HG03064 (cell line): ENCODE data around the gene CDH4.

Experiments used
- ATAC-seq: cut with Tn5 transposase; IDR thresholded peaks from one replicate; pipeline ENCODE4 v1.9.1; 2021; ENCODE audit warnings: low read depth; ENCODE audit not compliant: unreplicated experiment

Gene CDH4

DNA sequence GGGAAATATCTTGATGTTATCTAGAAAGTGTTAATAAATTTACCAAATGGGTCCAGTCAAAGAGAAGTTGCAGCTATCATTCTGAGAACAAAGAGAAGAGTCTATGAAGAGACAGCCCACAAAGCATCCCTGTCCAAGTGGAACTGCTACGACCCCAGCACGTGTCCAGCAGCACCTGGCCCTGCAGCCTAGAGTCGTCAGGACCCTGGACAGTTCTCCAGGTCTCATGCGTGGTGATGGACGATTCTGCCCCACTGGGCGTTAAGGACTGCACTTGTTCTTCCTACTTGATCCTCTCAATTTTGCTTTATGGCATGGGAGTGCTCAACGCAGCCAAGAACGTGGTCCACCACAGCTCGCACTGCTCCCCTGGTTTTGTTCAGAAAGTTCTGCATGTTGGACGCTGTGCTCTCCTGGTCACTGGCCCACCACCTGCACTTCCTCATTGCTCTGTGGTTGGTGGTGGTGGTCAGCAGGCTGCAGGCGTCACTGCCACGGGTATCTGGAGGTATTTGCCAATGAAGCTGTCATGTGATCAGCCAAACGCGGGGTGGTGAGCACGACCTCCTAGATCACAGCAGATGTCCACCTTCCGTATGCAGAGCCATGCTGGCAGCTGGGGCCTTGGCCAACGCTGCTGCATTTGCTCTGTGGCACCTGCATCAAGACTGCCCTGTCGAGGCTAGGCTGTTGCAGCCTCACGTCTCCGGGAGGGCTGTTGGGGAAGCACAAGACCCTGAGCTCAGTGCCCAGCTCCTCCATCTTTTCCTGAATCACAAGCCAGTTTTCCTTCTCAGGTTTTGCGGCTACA is 356.4 kb downstream of the CDH4 start:
- ATAC-seq, result no peak

DNA sequence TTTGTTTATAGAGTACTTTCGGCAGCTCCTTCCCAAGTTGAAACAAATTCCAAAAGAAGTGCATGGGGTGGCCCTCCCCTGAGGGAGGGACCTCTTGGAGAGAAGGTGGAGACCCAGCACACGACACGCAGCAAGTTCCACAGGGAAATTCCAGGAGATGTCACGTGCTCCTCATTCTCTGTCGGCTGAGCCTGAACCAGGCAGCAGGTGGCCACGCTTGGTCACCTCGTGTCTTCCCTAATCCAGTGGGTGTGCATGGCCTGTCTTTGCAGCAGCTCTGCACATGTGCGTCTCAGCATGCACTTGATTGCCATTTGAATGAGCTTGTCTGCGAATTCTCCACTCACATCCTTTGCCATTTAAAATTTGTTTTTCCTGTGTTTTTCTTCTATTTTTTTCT is 357.4 kb downstream of the CDH4 start:
- no peak for ATAC-seq

DNA sequence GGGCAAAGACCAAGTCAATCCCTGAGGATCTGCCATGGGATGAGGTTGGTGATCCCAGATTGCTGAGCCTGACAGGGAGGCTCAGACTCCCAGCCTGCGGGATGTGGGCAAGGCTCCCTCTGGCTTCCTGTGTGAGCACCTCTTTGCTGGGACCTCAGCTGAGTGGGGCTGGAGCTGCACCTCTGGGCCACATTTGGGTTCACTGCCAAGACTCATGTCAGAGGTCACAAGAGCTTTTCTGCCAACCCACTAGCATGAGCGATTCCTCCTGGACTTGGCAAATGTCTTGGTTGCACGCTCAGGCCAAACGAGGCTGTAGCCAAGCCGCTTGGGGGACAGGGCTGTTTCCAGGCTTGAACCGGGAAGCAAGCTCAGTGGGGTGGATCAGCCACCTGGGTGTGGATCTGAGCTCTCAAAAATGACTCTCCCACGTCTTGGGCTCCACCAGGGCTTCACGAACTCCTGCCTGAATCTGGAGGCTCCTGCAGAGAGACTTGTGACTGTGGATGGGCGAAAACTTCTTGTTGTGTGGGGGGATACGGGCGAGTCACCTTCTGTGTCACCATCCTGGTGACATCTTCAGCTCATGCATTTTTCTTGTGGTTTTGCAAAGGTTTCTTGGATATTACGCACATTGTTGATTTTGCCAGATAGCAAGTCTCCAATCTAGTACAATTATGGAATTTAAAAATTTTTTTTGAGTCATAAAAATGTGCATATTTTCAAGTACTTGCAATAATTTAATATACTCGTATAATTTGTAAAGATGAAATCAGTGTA is 359.5 kb downstream of the CDH4 start:
- ATAC-seq, result no peak

DNA sequence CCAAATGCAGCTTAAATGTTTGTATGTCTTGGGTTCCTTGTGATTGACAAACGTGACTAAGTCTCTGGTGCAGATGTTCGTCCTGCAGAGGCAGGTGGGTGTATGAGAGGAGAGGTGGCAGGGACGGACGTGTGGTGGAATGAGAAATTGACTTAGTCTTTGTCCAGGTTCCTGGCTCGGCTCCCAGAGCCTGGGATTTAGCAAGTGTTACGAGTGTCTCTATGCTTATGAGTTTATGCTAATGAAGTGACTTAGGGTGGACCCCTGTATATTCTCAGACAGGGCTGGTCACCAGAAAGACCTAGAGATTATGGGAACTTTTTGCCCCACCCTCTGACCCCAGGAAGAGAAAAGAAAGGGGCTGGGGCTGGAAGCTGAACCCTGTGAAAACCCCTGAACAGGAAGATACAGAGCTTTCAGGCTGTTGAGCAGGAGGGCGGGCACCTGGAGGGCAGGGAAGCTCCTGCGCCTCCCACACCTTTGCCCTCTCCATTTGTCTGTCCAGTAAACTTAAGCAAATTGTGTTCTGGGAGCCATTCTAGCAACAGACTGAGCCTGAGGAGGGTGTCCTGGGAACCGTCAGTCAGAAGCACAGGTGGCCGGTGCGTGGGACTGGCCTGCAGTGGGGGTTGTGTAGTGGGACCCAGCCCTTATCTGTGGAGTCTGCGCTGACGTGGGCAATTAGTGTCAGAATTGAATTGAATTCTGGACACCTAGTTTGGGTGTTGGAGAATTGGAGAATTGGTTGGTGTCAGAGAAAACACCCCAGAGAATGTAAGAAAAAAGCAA is 362.1 kb downstream of the CDH4 start:
- no peak for ATAC-seq

DNA sequence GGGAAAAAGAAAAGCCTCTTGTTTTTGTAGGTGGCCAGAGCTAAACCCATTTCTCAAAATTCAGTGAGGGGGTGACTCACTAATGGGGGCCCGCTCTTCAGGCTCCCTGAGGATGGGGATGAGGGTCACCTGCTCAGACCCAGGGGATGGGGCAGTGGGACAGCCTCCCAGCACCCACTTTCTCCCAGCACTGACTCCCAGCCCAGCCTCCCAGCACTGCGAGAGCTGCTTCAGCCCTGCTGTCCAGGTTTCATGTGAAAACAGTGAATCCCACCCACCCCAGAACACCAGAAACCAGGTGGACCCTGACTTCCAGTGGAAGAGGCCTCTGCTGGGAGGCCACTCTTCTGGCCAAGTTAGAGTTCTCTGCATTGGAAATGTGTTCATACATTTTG is 362.6 kb downstream of the CDH4 start:
- no peak for ATAC-seq

DNA sequence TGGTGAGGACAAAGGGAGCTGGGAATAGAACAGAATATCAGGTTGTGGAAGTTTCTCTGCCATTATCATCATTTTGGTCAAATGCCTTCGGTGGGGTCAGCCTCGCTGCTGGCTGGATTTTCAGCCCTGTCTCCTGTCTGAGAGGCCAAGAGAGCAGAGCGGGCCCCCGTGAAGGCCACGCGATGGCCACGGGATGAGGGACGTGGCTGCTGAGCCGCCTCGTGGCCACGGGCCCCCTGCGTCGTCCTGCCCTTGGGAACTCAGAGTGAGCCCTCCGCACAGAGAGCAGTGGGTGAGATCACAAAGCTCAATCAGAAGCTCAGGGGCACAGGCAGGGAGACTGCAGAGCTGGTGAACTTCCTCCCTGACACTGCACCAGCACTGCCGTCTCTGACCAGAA is 363.7 kb downstream of the CDH4 start:
- ATAC-seq, result no peak

DNA sequence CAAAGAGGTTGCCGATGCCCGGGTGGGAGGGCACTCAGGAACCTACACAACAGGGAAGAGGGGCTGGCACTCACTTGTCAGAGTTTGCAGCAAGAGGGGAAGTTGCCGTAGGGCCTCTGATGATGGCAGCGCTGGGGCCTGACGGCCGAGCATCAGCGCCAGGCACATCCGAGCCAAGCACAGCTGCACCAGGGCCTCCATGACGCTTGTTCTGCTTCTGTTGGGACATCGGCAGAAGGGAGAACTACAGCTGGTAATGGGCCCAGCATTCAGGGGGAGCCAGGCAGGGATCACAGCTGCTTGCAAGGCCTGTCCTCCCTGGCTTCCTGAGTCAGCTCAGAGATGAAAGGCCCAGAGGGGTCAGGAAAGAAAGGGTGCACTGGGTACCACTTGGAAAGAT is 367.7 kb downstream of the CDH4 start:
- no peak for ATAC-seq

DNA sequence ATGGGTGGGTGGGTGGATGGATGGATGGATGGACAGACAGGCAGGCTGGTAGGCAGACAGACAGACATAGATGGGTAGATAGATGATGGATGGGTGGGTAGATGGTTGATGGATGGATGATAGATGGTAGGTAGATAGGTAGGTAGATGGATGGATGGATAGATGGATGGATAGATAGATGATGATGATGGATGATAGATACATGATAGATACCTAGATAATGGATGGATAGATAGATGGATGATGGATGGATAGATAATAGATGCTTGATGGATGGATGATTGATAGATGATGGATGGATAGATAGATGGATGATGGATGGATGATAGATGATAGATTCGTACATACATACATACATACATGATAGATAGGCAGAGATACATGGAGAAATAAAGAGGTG is 368.1 kb downstream of the CDH4 start:
- ATAC-seq, result no peak

DNA sequence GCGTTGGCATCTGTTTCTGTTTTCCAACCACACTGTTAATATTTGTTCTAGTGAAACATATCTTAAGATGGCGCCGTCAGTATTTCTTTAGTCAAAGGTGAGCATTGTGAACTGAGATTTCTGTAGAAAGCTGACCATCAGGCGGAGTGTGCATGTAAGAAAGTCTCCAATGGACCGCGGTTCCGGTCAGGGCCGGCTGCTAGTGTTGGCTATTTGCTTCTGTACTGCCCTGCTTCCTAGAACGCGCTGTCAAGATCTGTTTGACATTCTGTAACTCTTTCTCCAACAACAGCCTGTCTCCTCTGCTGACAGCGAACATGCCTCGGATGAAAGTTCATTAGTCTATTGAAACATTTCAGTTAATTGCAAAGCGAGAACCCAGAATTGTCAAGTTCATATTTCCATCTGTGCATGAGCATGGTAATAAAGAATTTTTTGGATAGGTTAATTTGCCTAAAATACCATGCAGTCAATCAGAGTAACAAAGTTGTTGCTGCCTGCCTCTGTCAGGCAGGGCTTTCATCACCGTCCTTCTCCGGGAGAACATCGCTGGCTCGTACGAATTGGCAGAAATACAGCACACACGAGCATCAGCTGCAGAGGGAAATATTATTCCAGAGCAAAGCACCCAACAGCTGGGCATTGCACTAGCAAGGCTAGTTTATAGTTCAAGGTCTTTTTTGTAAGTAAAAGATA is 369.1 kb downstream of the CDH4 start:
- ATAC-seq, result no peak

DNA sequence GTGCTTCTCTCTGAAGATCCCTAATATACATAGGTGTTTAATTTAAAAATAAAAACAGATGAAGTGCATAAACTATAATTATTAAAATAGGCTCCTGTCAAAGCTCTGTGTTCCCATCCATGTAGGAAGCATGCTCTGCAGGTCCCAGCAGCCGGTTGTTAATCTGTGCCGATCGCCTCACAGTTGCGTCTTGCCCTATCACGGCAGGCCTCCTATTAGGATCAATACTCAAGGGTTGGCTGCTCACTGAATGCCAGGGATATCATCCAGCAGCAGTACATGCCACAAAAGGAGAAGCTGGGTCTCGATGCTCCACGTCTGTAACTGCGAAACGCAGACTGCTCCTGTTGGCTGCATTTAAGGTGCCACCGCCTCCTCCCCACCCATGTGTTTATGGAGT is 369.8 kb downstream of the CDH4 start:
- no peak for ATAC-seq

DNA sequence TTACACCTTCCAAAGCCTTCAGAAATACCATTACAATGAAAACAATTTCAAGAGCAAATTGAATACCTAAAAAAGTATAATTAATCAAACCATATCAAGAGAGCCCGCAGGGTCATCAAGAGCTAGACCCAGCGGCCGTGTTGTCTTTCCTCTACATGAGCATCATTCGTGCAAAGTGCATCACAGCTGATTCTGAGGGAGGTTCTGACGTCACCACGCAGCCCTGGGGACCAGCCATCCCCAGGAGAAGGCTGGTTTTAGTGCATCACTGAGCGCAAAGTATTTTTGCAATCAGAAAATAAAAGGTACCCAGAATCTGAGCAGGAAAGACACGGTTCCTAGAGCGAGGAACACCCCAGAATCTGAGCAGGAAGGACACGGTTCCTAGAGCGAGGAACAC is 371.4 kb downstream of the CDH4 start:
- ATAC-seq, result no peak

DNA sequence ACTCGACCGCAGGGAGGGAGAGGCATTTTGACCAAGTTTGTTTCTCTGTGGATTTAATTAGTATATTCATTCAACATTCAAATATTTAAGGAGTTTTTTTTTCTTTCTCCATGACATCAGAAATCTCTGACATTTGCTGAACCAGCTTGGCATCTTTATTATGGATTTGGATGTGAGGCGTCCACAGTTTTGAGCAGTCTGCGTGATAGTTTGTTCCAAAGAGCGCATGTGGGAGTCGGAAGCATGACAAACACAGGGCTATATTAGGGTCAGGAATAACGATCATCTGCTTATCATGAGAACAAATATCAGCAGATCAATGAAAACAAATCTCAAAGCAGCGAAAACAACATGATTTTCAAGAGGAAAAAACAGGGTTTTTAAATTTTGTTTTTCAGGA is 373.2 kb downstream of the CDH4 start:
- ATAC-seq, result no peak

DNA sequence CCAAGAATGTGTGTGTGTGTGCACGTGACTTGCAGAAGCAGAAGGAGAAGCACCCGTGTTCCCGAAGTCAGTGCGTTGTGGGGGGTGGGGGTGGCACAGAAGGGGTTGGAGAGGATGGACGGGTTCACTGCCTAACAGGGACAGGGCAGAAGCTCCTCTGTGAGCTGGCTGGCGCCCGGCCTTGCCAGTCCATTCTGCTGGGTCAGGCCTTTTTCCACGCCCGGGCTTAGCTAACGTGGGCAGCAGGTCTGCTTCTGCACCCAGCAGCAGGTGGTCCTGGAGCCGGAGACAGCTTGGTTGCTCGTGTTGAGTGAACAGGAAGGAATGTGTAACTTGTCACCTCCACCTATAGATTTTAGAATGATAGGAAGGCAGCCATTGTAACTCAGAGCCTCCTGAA is 374.4 kb downstream of the CDH4 start:
- no peak for ATAC-seq

DNA sequence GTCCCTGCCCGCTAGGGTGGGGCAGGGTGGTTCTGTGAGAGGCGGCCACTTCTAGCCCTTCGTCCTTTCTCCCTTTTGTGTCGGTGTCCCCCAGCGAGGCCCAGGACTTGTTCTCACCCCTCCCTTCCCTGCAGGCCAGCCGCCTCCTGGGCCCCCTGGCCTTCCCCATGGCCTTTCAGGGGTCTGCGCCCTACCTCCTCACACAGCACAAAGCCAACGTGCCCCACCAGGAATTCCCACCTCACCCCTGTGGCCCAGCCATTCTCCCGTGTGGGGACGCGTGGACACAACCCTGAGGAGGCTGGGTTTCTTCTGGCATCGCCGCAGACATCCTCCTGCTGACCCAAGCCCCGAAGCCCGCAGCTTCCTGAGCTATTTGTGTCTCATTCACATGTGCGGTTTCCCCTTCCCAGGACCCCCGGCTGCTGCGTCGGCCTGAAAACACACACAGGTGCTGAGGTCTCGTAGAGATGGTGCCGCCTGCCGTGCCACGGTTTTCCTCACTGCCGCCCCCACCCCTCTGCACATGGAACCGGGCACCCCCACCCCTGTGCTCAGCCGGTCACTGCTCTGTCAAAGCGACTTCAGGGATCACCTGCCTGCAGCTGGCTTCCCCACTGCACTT is 375.8 kb downstream of the CDH4 start:
- no peak for ATAC-seq

DNA sequence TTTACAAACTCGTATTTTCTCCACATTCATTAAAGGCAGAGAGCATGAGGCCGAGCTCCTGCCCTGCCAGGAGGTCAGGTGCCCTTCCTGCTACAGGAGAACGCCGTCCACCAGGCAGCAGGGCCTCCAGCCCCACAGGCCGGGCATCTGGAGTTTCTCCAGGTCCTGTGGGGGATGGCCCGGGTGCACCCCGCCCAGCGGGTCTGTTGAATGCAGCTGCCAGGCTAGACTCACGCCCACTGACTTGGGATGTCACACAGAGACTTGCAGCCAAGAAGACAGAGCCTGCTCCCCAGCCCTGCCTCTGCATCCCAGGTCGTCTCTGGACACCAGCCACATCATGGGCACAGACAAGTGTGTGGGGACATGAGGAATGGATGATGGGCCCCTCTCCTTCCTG is 376.4 kb downstream of the CDH4 start:
- ATAC-seq, result no peak

DNA sequence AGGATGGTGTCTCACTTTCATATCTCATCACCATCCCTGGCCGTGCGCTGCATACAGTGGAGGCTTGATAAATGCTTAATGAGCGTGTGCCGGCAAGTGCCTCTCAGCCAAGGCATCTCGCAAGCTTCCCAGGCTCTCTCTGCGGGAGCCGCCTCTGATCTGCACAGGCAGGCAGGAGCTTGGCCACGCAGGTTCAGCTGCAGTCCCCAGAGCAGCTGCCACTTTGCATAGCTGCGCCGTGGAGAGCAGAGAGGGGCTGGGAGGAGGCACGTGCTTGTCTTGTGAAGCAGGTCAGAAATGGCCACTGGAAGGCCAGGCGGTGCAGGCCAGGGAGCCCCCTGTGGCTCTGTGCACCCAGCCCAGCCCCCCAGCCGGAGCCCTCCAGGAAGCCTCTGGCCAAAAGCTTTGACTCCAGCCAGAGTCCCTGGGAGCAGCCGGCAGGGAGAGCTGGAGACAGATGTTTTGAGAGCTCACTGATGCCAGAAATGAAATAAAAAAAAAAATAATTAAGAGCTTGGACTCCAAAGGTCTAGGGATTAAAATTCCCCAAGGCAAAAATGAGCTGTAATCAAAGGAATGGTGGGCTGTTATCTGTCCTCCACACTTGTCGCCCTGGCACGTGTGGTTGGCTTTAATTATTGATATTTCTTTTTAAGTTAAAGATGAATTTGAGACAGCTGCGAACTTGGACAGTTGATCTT is 377.0 kb downstream of the CDH4 start:
- no peak for ATAC-seq

DNA sequence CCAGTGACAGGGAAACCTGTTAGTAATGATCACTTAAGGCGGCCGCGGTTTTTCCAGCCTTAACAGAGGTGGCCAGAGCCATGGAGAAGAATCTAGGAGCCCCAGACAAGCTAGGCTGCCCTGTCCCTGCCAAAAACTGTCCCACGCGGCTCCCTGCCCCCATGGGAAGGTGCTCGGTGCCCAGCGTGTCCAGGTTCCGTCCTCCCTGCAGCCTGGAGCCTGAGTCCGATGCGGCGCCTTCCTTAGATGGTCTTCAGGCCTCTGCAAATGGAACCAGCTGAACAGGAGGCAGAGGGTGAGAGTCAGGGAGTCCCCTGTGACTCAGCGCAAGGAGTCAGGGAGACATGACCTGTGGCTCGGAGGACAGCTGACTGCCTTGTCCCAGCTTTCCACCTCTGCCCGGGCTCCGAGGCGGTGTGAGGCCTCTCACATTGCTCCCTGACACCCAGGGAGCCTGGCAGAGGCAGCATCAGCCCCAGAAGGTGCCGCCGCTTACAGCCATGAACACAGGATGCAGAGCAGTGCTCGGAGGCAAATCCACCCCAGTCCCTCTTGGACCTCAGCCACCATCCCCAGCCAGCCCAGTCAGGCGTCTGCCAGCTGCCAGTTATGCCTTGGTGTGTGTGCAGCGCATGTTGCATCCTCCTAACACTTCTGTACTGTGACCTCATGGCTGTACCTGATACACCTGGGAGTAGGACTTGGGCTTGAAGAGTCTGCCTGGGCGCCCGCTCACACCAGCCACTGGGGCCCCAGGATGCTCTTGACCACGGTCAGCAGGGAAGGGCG is 377.7 kb downstream of the CDH4 start:
- ATAC-seq, result no peak

DNA sequence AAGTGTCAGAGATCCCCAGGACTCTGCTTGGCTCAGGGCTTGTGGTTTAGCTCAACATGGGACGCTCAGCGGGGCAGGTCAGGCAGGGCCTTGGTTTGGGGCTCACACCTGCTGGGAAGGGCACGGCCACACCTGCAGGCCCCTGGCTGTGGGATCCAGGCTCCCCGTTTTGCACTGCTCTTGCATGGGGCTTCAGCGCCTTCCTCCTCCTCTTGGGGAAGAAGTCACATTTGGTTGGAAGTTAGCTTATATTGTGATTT is 378.3 kb downstream of the CDH4 start:
- ATAC-seq, result no peak

DNA sequence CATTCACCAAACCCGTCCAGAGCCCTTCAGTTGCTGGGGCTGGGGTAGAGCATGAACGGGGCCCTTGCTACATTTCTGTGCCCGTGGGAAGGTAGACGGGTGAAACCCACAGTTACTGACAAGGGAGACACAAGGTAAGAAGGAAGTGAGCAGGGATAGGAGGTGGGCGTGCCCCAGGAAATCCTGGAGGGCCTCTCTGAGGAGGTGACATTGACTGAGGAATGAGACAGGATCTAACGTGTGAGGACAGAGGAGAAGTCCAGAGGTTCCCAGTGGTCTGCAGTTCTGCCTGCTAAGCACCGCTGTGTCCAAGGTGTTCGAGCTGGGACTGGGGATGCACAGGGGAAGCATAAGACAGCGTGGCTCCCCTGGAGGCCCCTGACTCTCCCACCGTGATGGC is 378.8 kb downstream of the CDH4 start:
- no peak for ATAC-seq
